ENCODE measurements around the gene DAP.

The DAP gene

DNA sequence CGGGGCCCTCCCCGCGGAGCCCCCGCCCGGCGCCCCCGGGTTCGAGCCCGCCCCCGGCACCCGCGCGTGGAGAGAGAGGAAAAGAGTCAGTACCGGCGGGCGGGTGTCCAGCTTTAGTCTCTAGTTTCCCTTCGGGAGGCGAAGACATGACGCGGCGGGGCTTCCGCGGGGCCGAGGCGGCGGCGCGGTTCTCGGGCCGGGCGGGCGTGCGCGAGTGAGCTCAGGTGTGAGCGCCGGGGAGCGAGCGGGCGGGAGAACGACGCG, 181 bp downstream of the DAP start:
- no peak for DNase-seq (ENCODE audit: low read depth in 2 of 2)

DNA sequence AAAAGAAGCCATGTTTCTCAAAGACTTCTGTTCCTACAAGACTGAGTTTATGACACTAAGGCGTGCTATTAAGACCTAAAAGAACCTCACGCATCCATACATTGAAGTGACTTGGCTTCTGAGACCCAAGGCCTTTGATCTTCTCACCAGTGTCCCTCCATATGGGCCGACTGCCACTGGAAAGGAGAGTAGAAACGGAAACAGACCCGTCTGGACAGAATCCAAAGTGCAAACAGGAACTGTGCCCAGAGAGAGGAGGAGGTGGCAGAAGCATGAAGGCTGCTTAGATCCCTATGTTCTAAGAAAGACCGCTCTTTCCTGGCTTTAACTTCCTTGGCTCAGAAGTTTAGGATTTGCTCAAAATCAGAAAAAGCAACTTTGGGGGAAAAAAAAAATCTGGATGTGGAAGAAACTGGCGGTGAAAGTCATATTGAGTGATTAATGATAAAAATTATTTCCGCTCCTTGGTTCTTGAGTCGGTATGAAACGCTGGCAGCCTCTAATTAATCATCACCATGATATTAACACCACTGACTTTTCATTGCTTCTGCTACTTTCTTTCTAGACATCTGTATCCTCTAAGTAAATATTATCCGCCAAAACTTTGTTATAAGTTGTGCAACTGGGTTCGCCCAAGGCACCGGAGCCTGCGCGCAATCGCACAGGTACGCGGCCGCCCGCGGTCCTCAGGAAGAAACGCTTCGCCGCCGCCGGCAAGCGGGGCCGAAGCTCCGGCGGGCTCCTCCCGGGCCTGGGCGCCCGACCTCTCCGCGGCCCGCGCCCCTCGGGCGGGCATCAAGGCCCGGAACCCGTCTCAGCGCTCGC, 726 bp downstream of the DAP start:
- peak in 1 of 2 donors; percentile 6 for DNase-seq (ENCODE audit: low read depth in 2 of 2)

DNA sequence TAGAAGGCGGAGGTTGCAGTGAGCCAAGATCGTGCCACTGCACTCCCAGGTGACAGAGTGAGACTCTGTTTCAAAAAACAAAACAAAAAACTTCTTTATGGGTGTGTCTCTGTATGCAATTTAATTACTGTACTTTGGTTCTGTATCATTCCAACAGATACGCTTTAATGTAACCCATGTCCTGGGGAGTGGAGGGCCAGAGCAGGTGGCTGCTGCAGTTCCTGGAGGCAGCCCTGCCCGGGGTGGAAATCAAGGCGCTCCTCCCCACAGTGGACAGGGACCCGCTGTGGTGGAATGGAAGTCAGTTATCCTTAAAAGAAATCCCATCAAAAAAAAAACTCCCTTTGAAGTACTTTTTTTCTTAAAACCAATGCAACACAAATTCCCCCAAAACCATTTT, 1.9 kb downstream of the DAP start:
- DNase-seq (ENCODE audit: low read depth in 2 of 2) = no peak

DNA sequence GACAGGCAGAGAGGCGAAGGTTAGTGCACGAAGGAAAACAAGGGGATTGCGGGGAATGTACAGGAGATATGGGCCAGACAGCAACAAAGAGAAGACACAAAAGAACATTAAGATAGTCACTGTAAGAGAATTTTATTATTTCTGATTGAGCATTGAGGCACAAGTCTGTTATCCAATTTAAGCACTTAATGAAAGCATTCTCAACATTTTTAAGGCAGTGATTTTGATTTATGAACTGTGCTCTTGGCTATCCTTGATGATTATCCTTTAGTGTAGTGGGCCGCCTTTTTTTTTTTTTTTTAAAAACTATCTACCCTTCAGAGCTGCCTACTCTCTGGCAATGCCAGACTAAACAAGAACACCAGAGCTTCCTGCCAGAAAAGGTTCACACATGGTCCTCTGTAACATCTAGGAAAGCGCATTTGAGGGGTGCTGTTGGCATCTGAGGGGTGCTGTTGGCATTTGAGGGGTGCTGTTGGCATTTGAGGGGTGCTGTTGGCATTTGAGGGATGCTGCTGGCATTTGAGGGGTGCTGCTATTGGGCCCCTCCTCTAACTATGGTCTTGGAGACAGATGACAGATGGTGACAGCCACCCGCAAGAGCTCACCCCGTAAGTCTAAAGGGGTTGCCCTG, 3.0 kb downstream of the DAP start:
- DNase-seq (ENCODE audit: low read depth in 2 of 2) = no peak

DNA sequence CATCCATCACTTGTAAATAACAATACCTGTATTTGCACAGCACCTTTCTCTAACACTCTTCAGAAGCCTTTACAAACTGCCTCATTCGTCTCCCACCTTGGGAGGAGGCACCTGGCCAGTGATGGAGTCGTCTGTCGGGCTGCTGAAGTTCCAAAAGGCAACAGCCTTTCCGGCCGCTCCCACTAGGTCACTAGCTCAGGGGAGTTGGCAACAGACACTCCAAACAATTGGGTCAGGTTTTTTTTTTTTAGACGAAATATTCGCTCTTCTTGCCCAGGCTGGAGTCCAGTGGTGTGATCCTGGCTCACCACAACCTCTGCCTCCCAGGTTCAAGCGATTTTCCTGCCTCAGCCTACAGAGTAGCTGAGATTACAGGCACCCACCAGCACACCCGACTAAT, 4.0 kb downstream of the DAP start:
- no peak for DNase-seq (ENCODE audit: low read depth in 2 of 2)

DNA sequence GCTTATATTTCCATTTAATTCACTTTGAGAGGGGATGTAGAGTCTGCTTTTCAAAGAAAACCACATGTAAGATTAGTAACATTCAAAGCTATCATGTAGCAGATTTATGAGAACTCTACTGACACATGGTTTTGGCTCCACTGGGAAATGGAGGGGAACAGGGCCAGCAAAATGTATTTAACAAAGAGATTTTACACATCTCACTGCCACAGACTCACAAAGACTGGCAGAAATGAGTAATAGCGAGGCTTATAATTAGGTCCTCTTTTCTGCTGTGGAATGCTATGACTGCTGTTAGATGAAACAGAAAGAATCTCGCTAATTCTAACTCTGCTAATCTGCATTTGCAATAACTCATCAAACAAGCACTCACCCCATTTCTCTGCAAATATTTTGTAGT, 4.5 kb downstream of the DAP start:
- DNase-seq (ENCODE audit: low read depth in 2 of 2) = no peak

DNA sequence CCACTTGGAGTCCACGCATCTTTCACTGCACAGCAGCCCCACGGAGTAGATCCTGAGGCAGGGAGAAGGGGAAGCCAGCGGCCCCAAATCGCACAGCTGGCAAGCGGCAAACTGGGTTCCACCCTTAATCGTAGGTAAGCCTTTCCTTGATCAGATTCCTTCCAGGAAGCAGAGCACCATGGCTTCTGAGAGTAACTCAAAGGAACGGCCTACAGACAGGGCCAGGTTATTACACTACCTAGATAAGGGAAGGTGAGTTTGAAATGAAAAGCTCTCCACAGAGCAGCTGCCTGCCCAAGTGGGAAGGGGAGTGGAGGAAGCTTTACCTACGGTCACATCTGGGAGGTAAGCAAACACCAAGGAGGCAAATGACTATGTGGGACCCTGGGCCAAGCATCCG, 7.9 kb downstream of the DAP start:
- no peak for DNase-seq (ENCODE audit: low read depth in 2 of 2)

DNA sequence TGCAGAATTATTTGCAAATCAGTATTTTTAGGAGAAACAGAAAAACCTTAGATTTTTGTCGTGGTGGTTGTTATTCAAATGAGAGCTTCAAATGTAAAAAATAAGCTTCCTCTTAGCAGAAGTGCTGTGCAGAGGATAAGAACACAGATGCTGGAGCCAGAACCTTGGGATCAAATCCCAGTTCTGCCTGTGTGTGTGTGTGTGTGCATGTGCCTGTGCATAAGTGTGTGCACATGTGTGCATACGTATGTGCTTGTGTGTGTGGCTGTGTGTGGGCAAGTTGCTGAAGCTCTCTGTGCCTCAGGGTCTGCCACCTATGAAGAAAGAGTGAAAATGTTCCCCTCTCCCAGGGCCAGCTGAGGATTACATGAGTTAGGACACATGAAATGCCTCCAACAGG, 8.6 kb downstream of the DAP start:
- no peak for DNase-seq (ENCODE audit: low read depth in 2 of 2)

DNA sequence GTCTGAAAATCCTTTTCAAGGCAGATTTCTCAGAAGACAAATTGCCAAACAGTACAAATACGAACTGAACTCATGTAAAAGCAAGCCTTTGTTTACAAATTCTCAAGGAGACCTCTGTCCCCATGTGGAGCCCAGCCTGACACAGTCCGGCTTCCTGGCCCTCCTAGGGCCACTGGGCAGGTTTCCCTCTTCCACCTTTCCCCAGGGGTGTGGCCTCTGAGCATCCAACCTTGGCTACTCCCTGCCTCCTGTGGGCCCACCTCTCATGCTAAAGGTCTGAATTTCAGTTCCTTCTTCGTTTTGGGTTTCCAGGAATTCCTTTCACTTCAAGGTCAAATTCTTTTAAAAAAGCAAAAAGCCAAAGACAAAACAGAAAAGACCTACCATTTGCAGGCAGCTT, 10.1 kb downstream of the DAP start:
- DNase-seq (ENCODE audit: low read depth in 2 of 2) = no peak

DNA sequence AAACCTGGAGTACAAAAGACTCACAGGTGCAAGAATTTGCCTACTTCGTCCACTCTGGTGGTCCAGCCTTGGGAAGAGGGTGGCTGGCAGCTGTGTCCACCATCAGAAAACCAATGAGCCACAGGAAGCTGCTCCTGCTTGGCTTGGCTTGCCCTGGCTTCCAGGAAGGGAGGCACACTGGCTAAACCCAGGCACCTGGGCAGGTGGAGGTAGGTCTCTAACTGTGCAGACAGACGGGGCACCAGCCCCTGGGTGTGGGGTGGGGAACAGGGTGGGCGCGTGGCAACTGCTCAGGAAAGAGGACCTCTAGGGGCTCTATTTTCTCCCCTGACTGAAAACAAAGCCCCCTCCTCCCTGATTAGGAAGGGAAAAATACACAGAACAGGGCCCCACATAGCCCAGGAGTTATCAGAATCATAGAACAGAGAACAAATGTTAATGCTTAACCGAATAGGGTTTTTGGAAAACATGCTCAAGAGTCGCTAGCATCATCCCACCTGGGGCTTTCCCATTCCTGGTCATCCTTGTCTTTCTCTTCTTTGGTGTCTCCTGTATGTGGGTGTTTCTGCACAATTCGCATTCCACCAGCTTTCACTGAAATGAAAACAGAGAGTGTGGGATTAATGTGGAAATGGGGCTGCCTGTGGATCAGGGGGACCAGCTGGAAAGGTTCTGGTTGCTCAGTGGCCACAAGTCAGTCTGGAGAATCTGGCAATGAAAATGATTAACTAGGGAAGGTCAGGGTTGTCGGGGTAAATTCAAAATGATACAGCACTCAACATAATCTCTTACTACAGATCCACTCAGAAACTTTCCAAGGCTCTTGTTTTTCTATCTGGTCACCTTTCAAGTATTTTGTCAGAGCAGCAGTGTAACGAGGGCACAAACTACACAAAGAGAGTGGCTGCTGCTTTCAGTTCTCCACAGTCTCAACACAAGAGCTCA, 13.1 kb downstream of the DAP start:
- no peak for DNase-seq (ENCODE audit: low read depth in 2 of 2)

DNA sequence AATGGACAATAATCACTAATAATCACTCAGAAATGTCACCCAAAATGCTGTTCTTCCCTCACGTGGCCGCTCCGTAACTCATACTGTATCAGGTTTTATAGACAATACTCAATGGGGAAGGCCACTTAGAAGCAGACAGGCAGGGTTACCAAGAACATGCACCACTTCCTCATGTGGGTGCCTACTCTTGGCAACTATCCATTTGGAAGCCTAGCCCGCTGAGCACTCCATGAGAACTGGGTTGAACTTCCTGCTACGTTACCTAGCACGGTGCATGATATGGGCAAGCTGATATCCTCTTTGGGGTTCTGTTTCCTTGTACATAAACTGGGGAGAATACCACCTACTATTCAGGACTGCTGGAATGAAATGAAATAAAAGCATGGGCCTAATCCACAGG, 14.3 kb downstream of the DAP start:
- no peak for DNase-seq (ENCODE audit: low read depth in 2 of 2)

DNA sequence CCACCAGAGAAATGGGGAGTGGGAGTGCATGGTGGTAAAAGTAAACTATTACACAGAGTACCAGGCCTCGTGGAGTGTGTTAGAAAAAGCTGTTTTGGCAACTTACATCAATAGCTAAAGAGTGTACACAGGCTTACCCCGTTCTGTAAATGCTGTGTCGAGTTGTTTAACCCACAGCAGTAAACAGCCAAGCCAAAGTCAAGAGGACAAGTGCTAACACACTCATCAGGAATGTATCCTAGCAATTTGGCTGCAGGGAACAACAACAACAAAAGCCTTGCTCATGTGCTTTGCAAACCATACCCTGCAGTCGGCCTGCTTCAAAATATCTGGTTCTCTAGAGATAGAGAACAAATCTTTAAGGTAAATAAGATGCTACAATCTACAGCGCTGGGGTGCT, 15.9 kb downstream of the DAP start:
- no peak for DNase-seq (ENCODE audit: low read depth in 2 of 2)

DNA sequence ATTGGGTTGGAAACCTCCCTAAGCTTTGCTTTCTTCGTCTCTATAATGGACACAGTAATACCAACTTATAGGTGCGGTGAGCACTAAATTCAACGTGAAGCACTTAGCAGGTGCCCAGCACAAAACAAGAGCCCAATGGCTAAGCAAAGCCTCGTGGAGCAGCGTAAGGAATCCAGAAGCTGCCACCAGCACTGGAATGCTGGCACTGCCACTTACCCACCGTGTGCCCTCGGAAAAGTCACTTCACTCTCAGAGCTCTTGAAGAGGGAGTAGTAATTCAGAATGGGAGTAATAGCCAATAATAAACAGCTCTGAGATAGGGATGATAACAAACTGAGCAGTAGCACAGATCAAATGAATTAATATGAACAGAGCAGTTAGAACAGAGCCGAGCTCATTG, 16.4 kb downstream of the DAP start:
- no peak for DNase-seq (ENCODE audit: low read depth in 2 of 2)

DNA sequence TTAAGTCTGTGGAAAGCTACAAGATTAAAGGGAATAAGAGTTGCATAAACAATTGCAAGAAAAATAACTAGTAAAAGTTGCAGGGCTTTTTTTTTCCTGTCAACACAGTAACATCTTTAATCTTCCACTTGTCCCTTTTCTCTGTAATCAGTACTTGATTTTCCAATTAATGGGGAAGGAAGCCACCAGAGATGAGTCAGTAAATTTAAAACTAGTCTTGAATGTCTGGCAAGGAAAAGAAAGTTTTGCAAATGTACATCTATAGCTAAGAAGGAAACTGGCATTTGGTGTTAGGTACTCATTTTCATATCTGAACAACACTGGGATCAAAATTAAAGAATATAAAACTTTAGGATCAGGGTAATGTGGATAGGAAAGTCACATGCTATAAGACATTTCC, 17.1 kb downstream of the DAP start:
- DNase-seq (ENCODE audit: low read depth in 2 of 2) = no peak

DNA sequence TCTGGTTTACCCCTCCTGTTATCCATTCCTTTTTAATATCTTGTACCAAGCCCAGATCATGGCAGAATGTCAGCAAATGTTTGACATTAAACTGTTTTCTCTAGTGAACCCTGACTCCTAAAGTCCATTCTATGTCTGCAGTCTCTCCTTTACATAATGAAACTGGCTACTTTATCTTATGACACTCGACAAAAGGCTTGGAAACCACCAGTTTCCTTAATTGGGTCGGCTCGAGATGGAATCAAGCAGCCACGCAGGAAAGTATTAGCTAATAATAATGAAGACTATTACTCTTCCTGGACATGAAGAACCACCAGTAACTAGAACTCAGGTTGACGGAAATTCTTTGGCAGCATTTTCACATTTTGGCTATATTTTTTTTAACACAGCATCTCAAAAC, 17.5 kb downstream of the DAP start:
- DNase-seq (ENCODE audit: low read depth in 2 of 2) = no peak

DNA sequence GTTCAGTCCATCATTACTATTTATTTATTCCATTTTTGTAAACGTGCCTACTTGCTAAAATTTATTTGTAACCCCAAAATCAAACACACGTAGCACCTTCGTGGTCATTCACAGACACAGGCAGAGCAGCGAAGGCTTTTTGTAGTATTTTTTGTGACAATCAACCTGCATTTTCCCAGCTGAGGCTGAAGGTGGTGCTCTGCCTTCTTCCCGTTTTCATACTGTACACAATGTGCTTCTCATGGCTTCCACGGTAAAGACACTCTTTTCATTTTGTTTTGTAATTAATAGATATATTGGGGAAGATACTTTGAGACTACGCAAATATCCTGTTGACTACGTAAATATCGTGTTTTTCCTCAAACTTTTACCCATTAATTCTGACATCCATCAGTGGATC, 19.4 kb downstream of the DAP start:
- DNase-seq (ENCODE audit: low read depth in 2 of 2) = no peak

DNA sequence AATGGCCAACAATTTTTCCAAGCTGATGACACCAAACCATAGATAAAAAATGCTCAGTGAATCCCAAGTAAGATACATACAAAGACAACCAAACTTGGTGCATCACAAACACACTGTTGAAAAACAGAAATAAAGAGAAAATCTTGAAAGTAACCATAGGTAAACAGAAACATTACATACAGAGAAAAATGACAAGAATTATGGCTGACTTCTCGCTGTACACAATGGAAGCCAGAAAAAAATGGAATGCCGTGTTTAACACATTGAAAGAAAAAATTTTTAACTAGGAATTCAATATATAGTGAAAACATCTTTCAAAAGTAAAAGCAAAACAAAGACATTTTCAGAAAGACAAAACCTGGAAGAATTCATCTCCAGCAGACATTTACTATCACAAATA, 20.6 kb downstream of the DAP start:
- DNase-seq (ENCODE audit: low read depth in 2 of 2) = no peak

DNA sequence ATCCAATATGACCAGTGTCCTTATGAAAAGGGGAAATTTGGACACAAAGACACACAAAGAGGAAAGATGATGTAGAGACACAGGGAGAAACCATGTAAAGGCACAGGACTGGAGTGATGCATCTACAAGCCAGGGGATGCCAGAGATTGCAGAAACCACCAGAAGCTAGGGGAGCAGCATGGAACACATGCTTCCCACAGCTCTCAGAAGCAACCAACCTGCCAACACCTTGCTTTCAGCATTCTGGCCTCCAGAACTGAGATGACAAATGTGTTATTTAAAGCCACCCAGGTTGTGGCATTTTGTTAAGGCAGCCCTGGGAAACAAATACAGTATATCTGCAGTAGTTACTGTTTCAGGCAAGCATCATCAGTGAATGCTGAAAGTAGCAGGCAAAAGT, 23.2 kb downstream of the DAP start:
- DNase-seq (ENCODE audit: low read depth in 2 of 2) = no peak

DNA sequence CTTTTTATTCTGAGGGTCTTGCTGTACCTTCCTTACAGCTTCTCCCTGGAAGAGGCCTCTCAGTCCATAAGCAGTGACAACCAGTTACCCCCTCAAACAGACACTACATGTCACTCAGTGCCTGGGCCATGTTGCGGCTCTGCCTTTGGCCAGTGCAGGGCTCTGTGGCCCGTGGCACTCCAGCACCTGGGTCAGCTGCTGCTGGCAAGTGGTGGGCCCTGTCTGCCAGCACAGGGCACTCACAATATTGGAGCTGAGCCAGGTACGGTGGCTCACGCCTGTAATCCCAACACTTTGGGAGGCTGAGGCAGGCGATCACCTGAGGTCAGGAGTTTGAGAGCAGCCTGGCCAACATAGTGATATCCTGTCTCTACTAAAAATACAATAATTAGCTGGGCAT, 24.2 kb downstream of the DAP start:
- DNase-seq (ENCODE audit: low read depth in 2 of 2) = no peak

DNA sequence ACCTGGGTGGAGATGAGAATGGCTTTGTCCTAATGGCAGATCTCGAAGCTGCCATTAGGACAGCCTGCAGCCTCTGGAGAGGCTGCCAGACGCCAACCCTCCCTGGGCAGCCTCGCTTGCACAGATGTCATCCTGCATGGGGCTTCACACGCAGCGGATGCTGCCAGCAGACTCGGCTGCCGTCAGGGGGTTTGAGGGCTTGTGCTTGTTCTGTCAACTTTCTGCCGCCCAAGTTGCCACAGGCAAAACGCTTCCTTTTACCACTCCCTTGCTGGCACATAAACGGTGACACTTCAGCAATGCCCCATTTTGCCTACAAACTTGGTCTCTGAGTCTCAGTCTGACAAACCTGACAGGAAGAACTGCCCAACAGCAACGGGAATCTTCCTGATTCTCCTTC, 24.7 kb downstream of the DAP start:
- no peak for DNase-seq (ENCODE audit: low read depth in 2 of 2)

DNA sequence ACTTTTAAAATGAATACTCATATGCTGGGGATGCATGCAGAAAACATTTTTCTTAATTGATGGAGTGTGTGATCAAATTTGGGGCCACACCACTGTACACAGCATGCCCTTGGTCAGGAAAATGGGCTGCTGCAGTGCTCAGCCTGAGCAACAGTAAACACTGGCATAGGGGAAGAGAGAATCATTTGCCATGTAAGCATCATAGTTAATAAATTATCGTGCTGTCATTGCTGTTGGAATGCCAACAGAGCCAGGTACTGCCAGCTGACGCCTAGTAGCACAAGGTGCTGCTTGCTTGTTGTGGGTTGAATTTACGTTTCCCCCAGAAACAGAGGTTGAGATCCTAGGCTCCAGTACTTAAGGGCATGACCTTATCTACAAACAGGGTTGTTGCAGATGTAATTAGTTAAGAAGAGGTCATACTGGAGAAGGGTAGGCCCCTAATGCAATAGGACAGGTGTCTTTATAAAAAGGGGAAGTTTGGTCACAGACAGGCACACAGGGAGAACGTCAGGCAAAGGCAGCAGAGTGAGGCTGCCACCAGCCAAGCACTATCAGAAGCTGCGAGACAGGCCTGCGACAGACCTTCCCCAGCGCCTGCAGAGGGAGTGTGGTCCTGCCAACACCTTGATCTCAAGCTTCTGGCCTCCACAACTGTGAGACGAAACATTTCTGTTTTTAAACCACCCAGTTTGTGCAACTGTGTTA, 25.3 kb downstream of the DAP start:
- DNase-seq (ENCODE audit: low read depth in 2 of 2) = no peak

DNA sequence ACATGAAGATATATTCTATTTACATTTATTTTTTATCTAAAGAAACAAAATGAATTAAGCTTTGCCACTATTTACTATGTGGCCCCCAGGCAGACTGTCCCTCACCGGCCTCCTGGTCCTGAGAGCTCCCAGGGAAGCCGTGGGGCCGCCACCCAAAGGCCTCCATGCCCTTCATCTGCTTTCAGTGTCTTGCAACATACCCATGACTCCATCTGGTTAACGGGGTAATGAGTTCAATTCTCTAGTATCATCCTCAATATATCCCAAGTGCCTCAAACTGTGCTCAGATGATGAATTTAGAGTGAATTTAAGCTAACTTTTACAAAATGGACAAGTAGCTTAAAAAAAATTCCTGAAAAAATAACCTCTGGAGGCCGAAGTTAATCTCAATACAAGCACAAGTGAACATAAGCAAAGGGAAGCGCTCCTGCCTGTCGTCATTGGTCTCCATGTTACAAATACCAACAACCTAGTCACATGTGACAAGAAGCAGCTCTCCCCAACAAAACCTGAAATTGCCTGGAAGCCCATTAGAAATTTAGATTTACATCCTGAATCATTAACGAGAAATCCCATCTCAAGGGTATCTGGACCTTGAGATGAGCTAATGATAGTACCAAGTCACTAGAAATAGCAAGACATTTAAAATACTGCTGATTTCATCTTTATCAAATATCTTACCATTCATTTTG, 26.1 kb downstream of the DAP start:
- no peak for DNase-seq (ENCODE audit: low read depth in 2 of 2)
